Gastrocnemius medialis (tissue), 4 donors: ENCODE results near the gene TRIM71. TPM values are rescaled to one million over a fixed set of nuclear protein-coding genes. Genes with fewer than 3 reads are reported as not detected.

ENCODE experiments used
- ATAC-seq, 2 donors: fragments of 150-250 bp; one replicate each; pipeline ENCODE4 v1.9.1; 2016
- DNase-seq, 2 donors: peaks; one replicate each; pipeline ENCODE4 v3.0.0-alpha.2; 2019
- H3K27ac ChIP-seq, 4 donors: fragments of 200-600 bp; sonication (generic); 1 replicate in 1 of 4; 2 replicates in 3 of 4; pipeline ENCODE4 v1.5.1; 2016 to 2018; ENCODE audit warnings: mild to moderate bottlenecking in 2 of 4, moderate library complexity in 1 of 4
- H3K27me3 ChIP-seq, 3 donors: fragments of 200-600 bp; sonication (generic) in 2 of 3; 1 replicate in 1 of 3; 2 replicates in 2 of 3; pipeline versions ENCODE4 v1.5.1 to v1.6.0; 2016 to 2019; ENCODE audit warnings: mild to moderate bottlenecking in 1 of 3, moderate library complexity in 1 of 3
- H3K36me3 ChIP-seq, 2 donors: fragments of 200-600 bp; sonication (generic) in 1 of 2; one replicate each; pipeline ENCODE4 v1.5.1; 2017 to 2018
- H3K4me1 ChIP-seq, 2 donors: fragments of 200-600 bp; sonication (generic) in 1 of 2; one replicate each; pipeline ENCODE4 v1.5.1; 2016 to 2017; ENCODE audit warnings: mild to moderate bottlenecking in 2 of 2
- H3K4me3 ChIP-seq, 4 donors: fragments of 200-600 bp; sonication (generic) in 3 of 4; 1 replicate in 1 of 4; 2 replicates in 3 of 4; pipeline ENCODE4 v1.5.1; 2016 to 2019; ENCODE audit warnings: mild to moderate bottlenecking in 2 of 4
- H3K9me3 ChIP-seq, 3 donors: fragments of 200-600 bp; sonication (generic) in 2 of 3; 1 replicate in 1 of 3; 2 replicates in 2 of 3; pipeline ENCODE4 v1.5.1; 2016 to 2019
- CTCF ChIP-seq, 5 experiments: fragments of 450-650 bp in 3 of 5; fragments of 200-600 bp in 2 of 5; sonication (generic) in 2 of 5; IDR thresholded peaks in 4 of 5; conservative IDR thresholded peaks in 1 of 5; 1 replicate in 4 of 5; 2 replicates in 1 of 5; pipeline ENCODE4 v1.5.1; 2016 to 2019; ENCODE audit warnings: antibody characterized with exemption in 5 of 5, mild to moderate bottlenecking in 3 of 5, moderate library complexity in 3 of 5
- POLR2A ChIP-seq, 2 donors: fragments of 450-650 bp; IDR thresholded peaks; one replicate each; pipeline ENCODE4 v1.6.1; 2017; ENCODE audit warnings: antibody characterized with exemption in 2 of 2, mild to moderate bottlenecking in 2 of 2, moderate library complexity in 2 of 2
- in situ Hi-C, 4 donors: fragments of 200-750 bp; cut with MboI; loops; one replicate each; pipeline versions ENCODE4 v1.15.0 to v1.8.0; 2017; ENCODE audit warnings: low sequenced_read_pairs in 4 of 4
- intact Hi-C: fragments of 100-400 bp; cut with DNase I; formaldehyde crosslinking; loops from one replicate; pipeline ENCODE4 v1.15.1; 2023; ENCODE audit warnings: low total_unique reads
- total RNA-seq, 4 donors: library from RNA; depleted of rRNA; stranded (reverse); fragments of >200 nt; gene quantifications; one replicate each; pipeline versions ENCODE4 v1.1.0 to v1.2.3, GENCODE V29; 2016

The TRIM71 gene
- total RNA-seq, 4 donors from 2014 or later = not detected

- intact Hi-C loops (no loop called here), in situ Hi-C loops (no loop called here)
- no peaks in the 10 kb centered on the region for H3K9me3 ChIP-seq
- no peaks in the 10 kb centered on the region for H3K27me3 ChIP-seq
- no peak overlapping the region for H3K27ac ChIP-seq
- H3K36me3 ChIP-seq = no peaks in the 10 kb centered on the region
- no peak for ATAC-seq
- TF ChIP-seq POLR2A (IDR thresholded peaks at IDR 0.05) (no peak), CTCF (IDR thresholded peaks at IDR 0.05 in 4 of 5, conservative IDR thresholded peaks at IDR 0.05 in 1 of 5) (no peak)
- no peak overlapping the region for H3K4me3 ChIP-seq
- H3K4me1 ChIP-seq = no peaks in the 10 kb centered on the region
- DNase-seq = no peak
Observed at GRCh38 chr3:32884591-32884990, 66.8 kb downstream of the TRIM71 start.

GRCh38 chr3:32885283-32885901, 67.6 kb downstream of the TRIM71 start:
- DNase-seq (no peak), ATAC-seq (peak in 1 of 2 donors; percentile 44)
- intact Hi-C loops = no loop called here

GRCh38 chr3:32886296-32886695, 68.5 kb downstream of the TRIM71 start:
- Histone ChIP-seq H3K27ac (no peak overlapping the region), H3K4me3 (no peak overlapping the region), H3K27me3 (no peaks in the 10 kb centered on the region), H3K36me3 (no peaks in the 10 kb centered on the region), H3K4me1 (no peaks in the 10 kb centered on the region), H3K9me3 (no peaks in the 10 kb centered on the region)
- ATAC-seq = no peak
- no peak for TF ChIP-seq POLR2A (IDR thresholded peaks at IDR 0.05)
- TF ChIP-seq CTCF (IDR thresholded peaks at IDR 0.05 in 4 of 5, conservative IDR thresholded peaks at IDR 0.05 in 1 of 5) = no peak
- intact Hi-C loops (no loop called here), in situ Hi-C loops (no loop called here)
- DNase-seq = no peak

More at GRCh38 chr3:32885283-32885901, 67.6 kb downstream of the TRIM71 start:
- no peaks in the 10 kb centered on the region for H3K36me3 ChIP-seq
- no peak overlapping the region for H3K27ac ChIP-seq
- in situ Hi-C loops = no loop called here
- H3K9me3 ChIP-seq = no peaks in the 10 kb centered on the region
- no peaks in the 10 kb centered on the region for H3K4me1 ChIP-seq
- no peaks in the 10 kb centered on the region for H3K27me3 ChIP-seq
- no peak for TF ChIP-seq CTCF (IDR thresholded peaks at IDR 0.05 in 4 of 5, conservative IDR thresholded peaks at IDR 0.05 in 1 of 5)
- no peak for TF ChIP-seq POLR2A (IDR thresholded peaks at IDR 0.05)
- no peak overlapping the region for H3K4me3 ChIP-seq

GRCh38 chr3:32886911-32887310, 69.1 kb downstream of the TRIM71 start:
- Histone ChIP-seq H3K4me3 (no peak overlapping the region), H3K9me3 (no peaks in the 10 kb centered on the region), H3K4me1 (no peaks in the 10 kb centered on the region), H3K36me3 (no peaks in the 10 kb centered on the region), H3K27me3 (no peaks in the 10 kb centered on the region), H3K27ac (no peak overlapping the region)
- no peak for DNase-seq
- in situ Hi-C loops = no loop called here
- ATAC-seq = no peak
- TF ChIP-seq CTCF (IDR thresholded peaks at IDR 0.05 in 4 of 5, conservative IDR thresholded peaks at IDR 0.05 in 1 of 5) (no peak), POLR2A (IDR thresholded peaks at IDR 0.05) (no peak)
- intact Hi-C loops = no loop called here

GRCh38 chr3:32888739-32889138, 70.9 kb downstream of the TRIM71 start:
- no peak overlapping the region for H3K4me3 ChIP-seq
- ATAC-seq (no peak), DNase-seq (no peak)
- no peak overlapping the region for H3K27ac ChIP-seq
- no peaks in the 10 kb centered on the region for H3K36me3 ChIP-seq
- in situ Hi-C loops = no loop called here
- no peaks in the 10 kb centered on the region for H3K4me1 ChIP-seq
- no peak for TF ChIP-seq CTCF (IDR thresholded peaks at IDR 0.05 in 4 of 5, conservative IDR thresholded peaks at IDR 0.05 in 1 of 5)
- no peak for TF ChIP-seq POLR2A (IDR thresholded peaks at IDR 0.05)
- H3K9me3 ChIP-seq = no peaks in the 10 kb centered on the region
- intact Hi-C loops = no loop called here
- H3K27me3 ChIP-seq = peaks cover 0 to 4% (median 0%) of the 10 kb centered on the region in 3 donors
